ENCODE measurements around the gene UBE2S. TPM values are rescaled to one million over a fixed set of nuclear protein-coding genes. Genes with fewer than 3 reads are reported as not detected.

UBE2S gene
- total RNA-seq, 2 donors from 2014 or later: 10.3 to 49.9 TPM

DNA sequence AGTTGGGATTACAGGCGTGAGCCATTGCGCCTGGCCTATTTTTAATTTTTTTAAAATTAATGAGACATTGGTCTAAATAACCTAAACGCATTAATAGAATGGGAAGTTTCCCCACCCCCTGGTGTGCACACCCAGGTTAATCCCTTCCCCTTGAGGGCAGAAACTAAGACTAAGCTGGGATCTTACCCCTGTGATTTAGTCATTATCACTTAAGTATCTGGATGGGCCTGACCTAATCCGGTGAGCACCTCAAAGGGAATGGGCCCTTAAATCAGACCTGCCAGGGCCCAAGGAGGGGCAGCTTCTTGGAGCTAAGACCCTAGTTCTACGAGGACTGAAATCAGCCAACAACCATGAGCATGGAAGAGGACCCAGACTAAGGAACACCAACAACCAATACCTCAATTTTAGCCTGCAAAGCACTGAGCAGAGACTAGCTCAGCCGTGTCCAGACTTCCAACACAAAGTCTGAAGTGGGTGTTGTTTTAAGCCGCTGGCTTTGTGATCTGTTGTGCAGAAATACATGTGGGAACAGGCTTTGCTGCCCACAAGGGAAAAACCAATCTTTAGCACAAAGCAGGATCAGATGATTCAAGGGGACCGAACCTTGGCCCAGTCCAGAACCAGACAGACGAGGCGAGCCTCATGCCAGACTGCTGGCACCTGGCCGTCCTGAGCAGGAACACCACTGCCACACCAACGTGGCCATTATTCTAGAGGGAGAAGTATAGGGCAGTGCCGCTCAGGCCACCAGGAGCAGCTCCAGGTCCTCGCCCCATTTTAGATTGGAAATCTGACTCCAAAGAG is 7.1 kb downstream of the UBE2S start:
- DNase-seq (ENCODE audit: low spot score): no peak
- no peaks in the 10 kb centered on the region for H3K27me3 ChIP-seq (replicated peaks; ENCODE audit: insufficient read depth)
- H3K4me3 ChIP-seq: no peak overlapping the region
- H3K9me3 ChIP-seq: no peaks in the 10 kb centered on the region
- 66% methylated on average over 14 of the region's 14 CpGs for WGBS
- H3K27ac ChIP-seq: peak overlapping the region in 1 of 2 donors; percentile 11
- H3K36me3 ChIP-seq: peaks cover 0 to 4% of the 10 kb centered on the region in 2 donors
- intact Hi-C loops (cut with DNase I): no loop called here
- no peak for TF ChIP-seq POLR2A (IDR thresholded peaks at IDR 0.05)
- TF ChIP-seq, protein P1, sequence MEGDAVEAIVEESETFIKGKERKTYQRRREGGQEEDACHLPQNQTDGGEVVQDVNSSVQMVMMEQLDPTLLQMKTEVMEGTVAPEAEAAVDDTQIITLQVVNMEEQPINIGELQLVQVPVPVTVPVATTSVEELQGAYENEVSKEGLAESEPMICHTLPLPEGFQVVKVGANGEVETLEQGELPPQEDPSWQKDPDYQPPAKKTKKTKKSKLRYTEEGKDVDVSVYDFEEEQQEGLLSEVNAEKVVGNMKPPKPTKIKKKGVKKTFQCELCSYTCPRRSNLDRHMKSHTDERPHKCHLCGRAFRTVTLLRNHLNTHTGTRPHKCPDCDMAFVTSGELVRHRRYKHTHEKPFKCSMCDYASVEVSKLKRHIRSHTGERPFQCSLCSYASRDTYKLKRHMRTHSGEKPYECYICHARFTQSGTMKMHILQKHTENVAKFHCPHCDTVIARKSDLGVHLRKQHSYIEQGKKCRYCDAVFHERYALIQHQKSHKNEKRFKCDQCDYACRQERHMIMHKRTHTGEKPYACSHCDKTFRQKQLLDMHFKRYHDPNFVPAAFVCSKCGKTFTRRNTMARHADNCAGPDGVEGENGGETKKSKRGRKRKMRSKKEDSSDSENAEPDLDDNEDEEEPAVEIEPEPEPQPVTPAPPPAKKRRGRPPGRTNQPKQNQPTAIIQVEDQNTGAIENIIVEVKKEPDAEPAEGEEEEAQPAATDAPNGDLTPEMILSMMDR (IDR thresholded peaks at IDR 0.05): no peak
- peak; percentile 5 for TF ChIP-seq POLR2AphosphoS5 (IDR thresholded peaks at IDR 0.05)
- no peaks in the 10 kb centered on the region for H3K4me1 ChIP-seq (replicated peaks)

DNA sequence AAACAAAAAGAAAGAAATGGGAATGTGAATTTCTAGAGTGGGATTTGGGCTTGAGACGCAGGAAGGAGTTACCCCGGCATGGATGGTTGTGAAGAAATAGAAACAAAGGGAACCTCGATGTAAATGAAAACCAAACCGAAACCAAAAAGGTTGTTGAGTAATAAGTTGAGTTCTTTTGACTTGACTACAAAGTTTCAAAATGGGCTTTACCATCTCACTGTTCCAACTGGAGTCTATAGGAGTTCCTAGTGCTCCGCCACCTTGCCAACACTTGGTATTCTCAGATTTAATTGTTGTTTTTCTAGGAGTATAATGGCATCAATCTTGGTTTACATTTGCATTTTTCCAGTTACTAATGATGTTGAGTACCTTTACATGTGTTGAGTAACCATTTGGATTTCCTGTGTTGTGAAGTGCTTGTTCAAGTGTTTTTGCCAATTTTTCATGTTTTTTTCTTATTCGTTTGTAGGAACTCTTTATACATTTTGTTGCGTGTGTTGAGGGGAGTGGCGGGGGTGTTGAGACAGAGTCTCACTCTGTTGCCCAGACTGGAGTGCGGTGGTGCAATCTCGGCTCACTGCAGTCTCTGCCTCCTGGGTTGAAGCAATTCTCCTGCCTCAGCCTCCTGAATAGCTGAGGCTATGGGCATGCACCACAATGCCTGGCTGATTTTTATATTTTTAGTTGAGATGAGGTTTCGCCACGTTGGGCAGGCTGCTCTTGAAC is 9.2 kb downstream of the UBE2S start:
- no peaks in the 10 kb centered on the region for H3K4me1 ChIP-seq (replicated peaks)
- 89% methylated on average over 12 of the region's 12 CpGs for WGBS

DNA sequence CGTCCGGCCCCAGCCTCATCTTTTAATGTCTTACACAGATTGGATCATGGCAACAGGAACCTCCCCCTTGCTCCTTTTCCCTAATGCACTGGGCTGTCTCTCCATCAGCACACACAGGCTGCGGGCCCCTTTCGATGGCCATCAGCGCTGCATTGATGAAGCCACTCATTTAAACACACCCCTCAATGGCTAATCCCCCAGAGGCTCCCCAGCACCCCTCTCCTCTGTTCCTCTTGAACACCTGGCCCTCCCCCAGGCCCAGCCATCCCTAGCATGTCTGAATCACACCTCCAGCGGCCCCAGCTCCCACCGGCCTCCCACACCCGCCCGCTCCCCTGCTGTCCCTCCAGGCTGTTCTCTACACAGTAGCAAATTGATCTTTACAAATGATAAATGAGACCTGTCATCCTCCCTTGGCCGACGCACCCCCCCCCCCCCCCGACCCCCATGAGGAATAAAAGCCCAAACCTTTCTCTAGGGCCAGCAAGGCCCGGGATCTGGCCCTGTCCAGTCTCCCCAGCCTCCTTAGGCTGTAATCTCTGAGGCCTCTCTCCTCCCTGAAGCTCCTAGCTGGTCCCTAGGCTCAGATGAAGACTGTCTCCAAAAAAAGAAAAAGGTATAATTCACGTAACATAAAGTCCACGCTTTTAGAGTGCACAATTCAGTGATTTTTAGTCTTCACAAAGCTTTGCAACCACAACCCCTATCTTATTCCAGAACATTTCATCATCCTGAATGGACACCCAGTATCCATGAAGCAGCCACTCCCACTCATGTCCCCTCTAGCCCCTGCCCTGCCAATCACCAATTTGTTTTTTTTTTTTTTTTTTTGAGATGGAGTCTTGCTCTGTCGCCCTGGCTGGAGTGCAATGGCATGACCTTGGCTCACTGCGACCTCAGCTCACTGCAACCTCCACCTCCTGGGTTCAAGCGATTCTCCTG is 14.5 kb downstream of the UBE2S start:
- H3K27me3 ChIP-seq (replicated peaks; ENCODE audit: insufficient read depth): no peaks in the 10 kb centered on the region
- H3K9me3 ChIP-seq: no peaks in the 10 kb centered on the region
- TF ChIP-seq POLR2AphosphoS5 (IDR thresholded peaks at IDR 0.05) (no peak), POLR2A (IDR thresholded peaks at IDR 0.05) (no peak)
- TF ChIP-seq, protein P1 (IDR thresholded peaks at IDR 0.05): no peak
- DNase-seq (ENCODE audit: low spot score): no peak
- H3K4me3 ChIP-seq: no peak overlapping the region
- peaks cover 7% of the 10 kb centered on the region for H3K4me1 ChIP-seq (replicated peaks)
- 66% methylated on average over 18 of the region's 18 CpGs for WGBS
- H3K27ac ChIP-seq: no peak overlapping the region
- intact Hi-C loops (cut with DNase I): no loop called here
- H3K36me3 ChIP-seq: peaks cover 0 to under 1% of the 10 kb centered on the region in 2 donors

More for the DNA sequence above, 9.2 kb downstream of the UBE2S start:
- intact Hi-C loops (cut with DNase I): no loop called here
- Histone ChIP-seq H3K9me3 (no peaks in the 10 kb centered on the region), H3K36me3 (peaks cover 0 to 4% of the 10 kb centered on the region in 2 donors), H3K4me3 (no peak overlapping the region), H3K27me3 (replicated peaks; ENCODE audit: insufficient read depth) (no peaks in the 10 kb centered on the region), H3K27ac (no peak overlapping the region)
- no peak for DNase-seq (ENCODE audit: low spot score)
- TF ChIP-seq POLR2AphosphoS5 (IDR thresholded peaks at IDR 0.05) (no peak), POLR2A (IDR thresholded peaks at IDR 0.05) (no peak)
- TF ChIP-seq, protein P1 (IDR thresholded peaks at IDR 0.05): no peak

DNA sequence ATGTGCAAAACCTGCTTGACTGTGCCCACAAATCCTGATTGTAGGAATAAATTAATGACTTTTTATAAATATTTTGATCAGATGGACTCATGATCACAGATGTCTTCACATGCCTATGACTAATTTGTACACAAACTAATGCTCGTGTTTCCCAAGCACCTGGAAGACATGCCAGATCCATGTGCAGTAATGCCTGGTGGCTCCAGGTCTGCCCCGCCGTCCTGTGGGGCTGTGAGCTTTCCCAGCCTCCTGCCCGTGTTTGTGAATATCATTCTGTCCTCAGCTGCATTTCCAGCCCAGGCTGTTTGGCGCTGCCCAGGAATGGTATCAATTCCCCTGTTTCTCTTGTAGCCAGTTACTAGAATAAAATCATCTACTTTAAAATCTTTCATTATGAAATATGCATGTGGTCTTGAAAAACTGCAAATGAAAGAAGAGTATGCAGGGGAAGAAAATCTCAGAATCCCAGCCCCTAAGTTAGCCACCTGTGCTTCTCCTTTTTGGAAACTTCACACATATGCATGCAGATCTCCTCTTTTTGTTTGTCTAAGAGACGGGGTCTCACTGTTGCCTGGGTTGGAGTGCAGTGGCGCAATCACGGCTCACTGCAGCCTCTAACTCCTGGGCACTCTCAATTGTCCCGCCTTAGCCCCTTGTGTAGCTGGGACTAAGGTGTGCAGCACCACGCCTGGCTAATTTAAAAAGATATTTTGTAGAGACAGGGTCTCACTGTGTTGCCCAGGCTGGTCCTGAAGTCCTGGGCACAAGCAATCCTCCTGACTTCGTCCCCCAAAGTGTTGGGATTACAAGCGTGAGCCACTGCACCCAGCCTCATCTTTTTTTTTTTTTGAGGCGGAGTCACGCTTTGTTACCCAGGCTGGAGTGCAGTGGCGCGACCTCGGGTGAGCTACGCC is 15.6 kb downstream of the UBE2S start:
- DNase-seq (ENCODE audit: low spot score): no peak
- WGBS: 75% methylated on average over 18 of the region's 18 CpGs
- no peaks in the 10 kb centered on the region for H3K27me3 ChIP-seq (replicated peaks; ENCODE audit: insufficient read depth)

More for the DNA sequence above, 15.6 kb downstream of the UBE2S start:
- Histone ChIP-seq H3K4me1 (replicated peaks) (peaks cover 18% of the 10 kb centered on the region), H3K9me3 (no peaks in the 10 kb centered on the region), H3K27ac (no peak overlapping the region), H3K4me3 (no peak overlapping the region), H3K36me3 (peaks cover 0 to 5% of the 10 kb centered on the region in 2 donors)
- intact Hi-C loops (cut with DNase I): no loop called here
- TF ChIP-seq POLR2AphosphoS5 (IDR thresholded peaks at IDR 0.05): no peak
- TF ChIP-seq, protein P1 (IDR thresholded peaks at IDR 0.05): no peak
- no peak for TF ChIP-seq POLR2A (IDR thresholded peaks at IDR 0.05)
